Measurements from ENCODE around the gene ZBTB18. TPM values are rescaled to one million over a fixed set of nuclear protein-coding genes. Genes with fewer than 3 reads are reported as not detected.
"Not testable (repeated sequence)": the region's sequence is repeated elsewhere in the genome, so short reads cannot be mapped to it uniquely, and the experiment has no call there.

ZBTB18 gene
- total RNA-seq (2014; rRNA removed; shearing (Covaris generic); ENCODE audit: low replicate concordance) = 4.4 and 6.8 TPM in 2 replicates

DNA sequence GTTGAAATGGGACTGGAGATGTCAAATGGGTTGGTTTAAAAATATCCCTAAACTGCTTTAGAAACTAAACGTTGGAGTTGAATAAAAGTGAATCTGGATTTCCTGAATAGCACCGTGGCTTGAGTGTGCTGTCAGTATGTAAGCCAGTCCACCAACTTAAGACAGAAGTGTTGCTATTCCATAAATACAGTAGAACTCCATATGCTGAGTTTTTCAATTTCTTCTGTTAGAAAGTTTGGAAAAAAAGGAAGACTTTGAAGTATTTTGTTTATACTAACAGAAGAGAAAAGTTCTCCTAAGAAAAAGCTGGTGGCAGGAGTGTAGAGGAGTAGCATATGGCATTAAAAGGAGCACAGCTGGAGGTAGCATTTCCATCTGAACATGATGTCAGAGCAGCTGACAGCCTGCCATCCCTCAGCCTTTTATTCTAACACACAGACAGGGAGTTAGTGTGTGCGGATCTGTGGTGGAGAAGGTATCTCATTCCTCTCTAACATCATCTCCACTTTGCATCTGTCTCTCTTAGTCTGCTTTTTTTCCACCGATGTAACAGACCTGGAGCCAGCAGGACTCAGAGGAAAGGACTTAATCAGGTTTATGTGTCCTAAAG lies at the start of gene ZBTB18:
Gene ZBTB18 (plus strand): TSS at position 449 of the 610 bp plus-strand sequence. CDS start 149 bp downstream, at position 598.
- Histone ChIP-seq H3K36me3 (no peaks in the 10 kb centered on the region), H3K27me3 (peaks cover 27% of the 10 kb centered on the region), H3K4me3 (no peak within 1 kb of the TSS; the same call in 1 of the 2 replicates), H3K9me3 (no peaks in the 10 kb centered on the region)
- DNase-seq = peak; percentile 23

DNA sequence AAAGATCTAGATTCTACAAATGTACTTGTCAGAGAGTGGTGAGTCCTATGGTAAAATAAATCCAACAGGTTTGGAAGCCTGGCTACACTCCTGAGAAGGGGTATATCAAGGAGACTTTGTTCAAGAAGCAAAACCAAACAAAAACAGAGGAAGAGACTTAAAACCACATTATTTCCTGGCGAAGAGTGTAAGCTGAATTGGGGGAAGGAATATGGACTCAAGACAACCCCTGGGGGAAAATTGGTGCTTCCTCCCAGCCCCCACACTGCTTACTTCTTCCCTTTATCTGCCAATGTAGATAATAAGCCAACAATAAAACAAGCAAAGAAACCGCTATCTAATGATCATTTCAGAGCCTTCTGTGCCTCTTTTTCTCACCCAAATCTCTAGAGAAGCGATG lies 48.4 kb upstream of the ZBTB18 start:
- DNase-seq = no peak
- Histone ChIP-seq H3K36me3 (no peaks in the 10 kb centered on the region), H3K4me3 (no peak overlapping the region), H3K9me3 (no peaks in the 10 kb centered on the region), H3K27me3 (peaks cover 14% of the 10 kb centered on the region; the same call in 1 of the 2 replicates)

DNA sequence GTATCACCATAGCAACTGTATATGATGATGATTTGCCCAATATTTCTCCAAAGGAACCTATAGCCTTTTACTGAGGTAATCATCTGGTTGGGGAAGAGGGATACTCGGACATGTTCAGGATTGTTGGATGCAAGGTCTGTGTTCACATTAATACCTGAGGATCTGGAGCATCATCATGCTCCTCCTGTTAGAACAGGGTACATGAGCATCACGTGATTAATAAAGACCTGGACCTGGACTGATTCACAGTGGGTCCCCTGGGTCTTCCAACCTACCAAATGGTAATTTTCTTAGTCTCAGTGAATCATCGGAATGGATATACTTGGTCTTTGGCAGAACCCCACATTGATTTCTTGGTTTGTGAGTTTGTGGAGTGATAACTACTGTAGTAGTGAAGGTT lies 45.6 kb upstream of the ZBTB18 start:
- Histone ChIP-seq H3K9me3 (no peaks in the 10 kb centered on the region), H3K27me3 (peaks cover 21% of the 10 kb centered on the region), H3K4me3 (no peak overlapping the region), H3K36me3 (no peaks in the 10 kb centered on the region)
- no peak for DNase-seq

DNA sequence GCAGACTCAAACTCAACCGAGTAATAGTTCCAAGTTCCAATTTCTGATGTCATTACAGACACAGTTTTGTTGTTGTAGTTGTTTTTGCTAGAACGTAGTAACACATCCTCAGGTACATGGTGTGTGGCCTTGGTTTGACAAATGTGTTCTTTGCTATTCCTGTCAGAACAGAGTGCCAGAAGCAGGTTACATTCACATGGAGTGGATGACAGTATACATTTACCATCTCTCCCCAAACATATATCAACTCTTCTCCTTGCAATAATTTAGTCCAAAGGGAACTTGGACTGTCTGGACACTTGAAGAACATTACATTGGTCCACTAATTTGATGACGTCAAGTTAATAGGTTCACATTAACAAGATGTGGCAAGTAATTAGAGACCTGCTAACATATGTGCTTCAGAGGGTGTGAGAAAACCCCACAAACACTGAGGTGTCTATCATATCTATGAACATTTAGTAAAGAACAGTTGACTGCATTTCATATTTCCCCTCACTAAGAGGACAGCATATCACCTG lies 44.6 kb upstream of the ZBTB18 start:
- Histone ChIP-seq H3K4me3 (no peak overlapping the region), H3K27me3 (peaks cover 26% of the 10 kb centered on the region), H3K9me3 (no peaks in the 10 kb centered on the region), H3K36me3 (no peaks in the 10 kb centered on the region)
- no peak for DNase-seq

DNA sequence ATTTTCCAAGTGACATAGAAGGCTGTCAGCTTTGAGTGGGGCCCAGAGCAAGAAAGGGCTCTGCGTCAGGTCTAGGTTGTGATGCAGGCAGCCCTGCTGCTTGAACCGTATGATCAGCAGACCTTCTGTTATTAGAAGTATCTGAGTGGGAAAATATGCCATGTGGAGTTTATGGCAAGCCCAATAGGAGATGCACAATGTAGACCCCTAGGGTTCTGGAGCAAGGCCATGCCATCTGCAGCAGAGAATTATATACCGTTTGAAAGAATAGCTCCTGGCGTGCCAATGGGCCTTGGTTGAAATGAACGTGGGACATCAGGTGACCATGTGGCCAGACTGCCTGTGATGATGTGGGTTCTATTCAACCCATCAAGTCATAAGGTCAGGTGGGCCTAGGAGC lies 44.1 kb upstream of the ZBTB18 start:
- DNase-seq = no peak
- Histone ChIP-seq H3K9me3 (no peaks in the 10 kb centered on the region), H3K4me3 (no peak overlapping the region), H3K36me3 (no peaks in the 10 kb centered on the region), H3K27me3 (peaks cover 27% of the 10 kb centered on the region)

DNA sequence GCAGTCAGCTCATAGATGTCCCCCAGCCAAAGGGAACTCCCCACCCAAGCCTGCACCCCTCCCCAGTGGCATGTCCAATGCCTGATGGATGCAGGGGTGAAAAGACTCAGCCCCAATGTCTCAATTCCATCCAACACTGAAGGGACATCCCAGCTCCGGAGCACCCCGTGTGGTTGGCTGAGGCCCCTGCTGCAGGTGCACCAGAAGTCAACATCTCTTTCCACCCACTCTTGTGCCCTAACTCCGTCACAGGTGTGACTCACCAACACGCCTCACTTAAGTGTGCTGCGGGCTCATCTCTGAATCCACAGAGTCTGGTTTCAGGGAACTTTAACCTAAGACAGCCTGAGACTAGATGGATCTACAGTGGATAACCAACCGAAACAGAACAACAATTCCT lies 40.9 kb upstream of the ZBTB18 start:
- Histone ChIP-seq H3K9me3 (no peaks in the 10 kb centered on the region), H3K27me3 (peaks cover 29% of the 10 kb centered on the region), H3K36me3 (no peaks in the 10 kb centered on the region), H3K4me3 (no peak overlapping the region)
- no peak for DNase-seq

DNA sequence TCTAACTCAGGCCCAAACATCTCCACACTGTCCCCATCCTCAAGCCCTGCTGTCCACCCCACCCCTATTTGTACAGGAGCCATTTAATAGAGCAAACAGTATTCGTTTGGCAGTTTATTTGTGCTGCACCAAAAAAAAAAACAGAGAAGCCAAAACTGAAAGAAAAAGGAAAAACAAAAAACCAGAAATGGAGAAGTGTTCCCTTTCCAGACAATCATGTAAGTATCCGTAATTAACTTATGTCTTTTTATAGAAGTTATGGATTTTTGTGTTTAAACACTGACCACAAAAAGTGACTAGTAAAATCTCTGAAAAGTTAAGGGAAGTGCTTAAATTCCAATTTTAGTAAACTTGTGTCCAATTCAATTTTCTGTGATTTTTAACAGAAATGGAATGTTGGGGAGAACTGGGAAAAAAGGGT lies 40.4 kb upstream of the ZBTB18 start:
- Histone ChIP-seq H3K4me3 (no peak overlapping the region), H3K36me3 (no peaks in the 10 kb centered on the region), H3K27me3 (peaks cover 33% of the 10 kb centered on the region), H3K9me3 (no peaks in the 10 kb centered on the region)
- no peak for DNase-seq

DNA sequence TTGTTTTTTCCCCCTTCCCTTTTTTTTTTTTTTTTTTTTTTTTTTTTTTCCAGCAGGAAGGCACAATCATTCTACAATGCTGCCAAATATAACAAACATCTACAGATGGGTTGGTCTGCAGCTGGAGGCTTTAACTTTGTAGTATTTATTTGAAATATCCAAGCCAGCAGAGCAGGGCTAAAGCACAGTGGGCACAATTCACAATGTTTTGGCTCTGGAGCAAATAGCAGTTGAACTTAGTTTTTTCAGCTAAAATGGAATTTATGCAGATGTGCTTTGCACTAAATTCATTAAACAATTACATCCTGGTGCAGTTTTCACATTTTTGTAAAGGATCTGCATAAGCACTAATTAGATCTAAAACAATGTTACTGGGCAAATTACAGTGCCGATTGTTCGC lies 39.8 kb upstream of the ZBTB18 start:
- Histone ChIP-seq H3K36me3 (no peaks in the 10 kb centered on the region), H3K4me3 (no peak overlapping the region), H3K27me3 (peaks cover 36% of the 10 kb centered on the region), H3K9me3 (no peaks in the 10 kb centered on the region)
- DNase-seq = peak; percentile 24

DNA sequence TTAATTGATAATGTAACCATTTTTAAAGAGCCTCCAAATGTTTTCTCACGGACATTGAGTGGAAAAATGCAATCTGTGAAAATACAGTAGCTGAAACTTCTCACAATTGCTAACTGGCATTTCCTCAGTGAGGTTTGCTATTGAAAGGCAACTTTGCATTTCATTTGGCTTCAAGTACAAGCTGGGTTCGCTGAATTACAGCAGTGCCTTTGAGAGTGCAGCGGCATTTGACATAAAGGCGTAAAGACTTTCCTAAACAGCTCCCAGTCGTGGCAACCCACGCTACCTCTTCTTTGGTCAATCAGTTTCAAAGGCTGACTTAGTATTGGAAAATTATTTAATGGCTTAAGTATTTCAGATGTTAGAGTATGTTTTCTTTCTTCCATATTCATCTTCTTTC lies 39.3 kb upstream of the ZBTB18 start:
- DNase-seq = no peak
- Histone ChIP-seq H3K27me3 (peaks cover 36% of the 10 kb centered on the region), H3K4me3 (no peak overlapping the region), H3K36me3 (no peaks in the 10 kb centered on the region), H3K9me3 (0 out of 2 replicates have a peak, but pooled peaks cover 2% of the 10 kb centered on the region)

DNA sequence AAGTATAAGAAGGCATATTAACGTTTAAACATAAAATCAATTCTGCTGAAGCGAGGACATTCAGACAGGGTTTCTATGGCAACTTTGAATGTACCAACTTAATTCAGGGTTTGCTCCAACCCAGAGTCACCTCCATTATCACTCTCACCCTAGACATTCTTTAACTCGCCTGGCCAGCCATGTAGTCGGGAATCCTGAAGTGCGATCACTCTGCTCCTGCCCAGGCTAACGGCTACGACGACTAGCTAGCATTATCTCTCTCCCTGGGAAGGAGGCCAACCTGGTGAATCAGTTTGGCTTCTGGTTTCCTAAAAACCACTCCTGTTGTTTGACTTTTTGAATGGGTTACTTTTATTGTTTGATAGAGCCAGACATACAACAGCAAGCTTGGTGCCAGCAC lies 38.9 kb upstream of the ZBTB18 start:
- H3K4me3 ChIP-seq = peak overlapping the region; percentile 22
- DNase-seq = peak; percentile 92
- peaks cover 36% of the 10 kb centered on the region for H3K27me3 ChIP-seq
- H3K36me3 ChIP-seq = no peaks in the 10 kb centered on the region
- 0 out of 2 replicates have a peak, but pooled peaks cover 2% of the 10 kb centered on the region for H3K9me3 ChIP-seq

DNA sequence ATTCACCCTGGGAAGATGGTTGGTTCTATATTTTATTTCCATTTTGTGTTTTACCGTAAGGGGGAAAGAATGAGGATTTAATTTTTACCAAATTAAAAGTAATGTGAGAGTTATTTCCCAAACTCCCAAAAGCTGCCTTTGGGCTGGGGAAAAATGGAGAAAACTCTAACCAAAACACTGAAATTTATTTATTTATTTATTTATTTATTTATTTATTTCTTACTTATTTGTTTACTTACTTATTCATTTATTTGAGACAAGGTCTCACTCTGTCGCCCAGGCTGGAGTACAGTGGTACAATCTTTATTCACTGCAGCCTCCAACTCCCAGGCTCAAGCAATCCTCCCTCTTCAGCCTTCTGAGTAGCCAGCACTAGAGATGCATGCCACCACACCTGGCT lies 38.0 kb upstream of the ZBTB18 start:
- Histone ChIP-seq H3K36me3 (no peaks in the 10 kb centered on the region), H3K9me3 (0 out of 2 replicates have a peak, but pooled peaks cover 2% of the 10 kb centered on the region), H3K27me3 (peaks cover 36% of the 10 kb centered on the region), H3K4me3 (no peak overlapping the region; the same call in 1 of the 2 replicates)
- no peak for DNase-seq

DNA sequence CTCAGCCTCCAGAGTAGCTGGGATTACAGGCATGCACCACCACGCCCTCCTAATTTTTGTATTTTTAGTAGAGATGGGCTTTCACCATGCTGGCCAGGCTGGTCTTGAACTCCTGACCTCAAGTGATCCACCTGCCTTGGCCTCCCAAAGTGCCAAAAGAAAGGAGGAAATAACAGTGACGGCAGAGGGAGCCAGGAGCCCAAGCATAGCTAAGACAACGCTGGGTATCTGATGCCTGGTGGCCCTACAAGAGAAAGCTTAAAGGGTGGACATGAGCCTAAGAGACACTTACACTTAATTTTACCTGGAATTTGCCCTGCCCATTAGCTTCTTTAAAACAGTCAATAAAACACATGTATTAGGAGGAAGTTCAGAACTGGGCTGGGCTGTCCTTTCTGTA lies 36.2 kb upstream of the ZBTB18 start:
- not testable (repeated sequence) for H3K9me3 ChIP-seq, H3K36me3 ChIP-seq, DNase-seq, H3K4me3 ChIP-seq
- peaks cover 32% of the 10 kb centered on the region; the same call in 1 of the 2 replicates for H3K27me3 ChIP-seq

DNA sequence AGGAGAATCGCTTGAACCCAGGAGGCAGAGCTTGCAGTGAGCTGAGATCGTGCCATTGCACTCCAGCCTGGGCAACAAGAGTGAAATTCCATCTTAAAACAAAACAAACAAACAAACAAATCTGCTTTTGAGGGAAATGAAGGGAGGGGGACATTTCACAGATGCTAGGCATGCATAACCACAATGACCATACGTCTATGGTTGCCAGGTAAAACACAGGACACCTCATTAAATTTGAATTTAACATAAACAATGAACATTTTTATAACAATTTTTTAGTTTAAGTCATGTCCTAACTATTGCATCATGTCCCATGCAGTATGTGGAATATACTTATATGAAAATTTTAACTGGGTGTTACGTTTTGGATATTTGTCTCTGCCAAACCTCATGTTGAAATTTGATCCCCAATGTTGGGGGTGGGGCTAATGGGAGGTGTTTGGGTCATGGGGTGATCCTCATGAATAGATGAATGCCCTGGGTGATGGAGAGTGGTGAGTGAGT lies 31.0 kb upstream of the ZBTB18 start:
- H3K27me3 ChIP-seq = peaks cover 11% of the 10 kb centered on the region
- no peak overlapping the region for H3K4me3 ChIP-seq
- H3K9me3 ChIP-seq = peaks cover 5% of the 10 kb centered on the region; the same call in 1 of the 2 replicates
- H3K36me3 ChIP-seq = no peaks in the 10 kb centered on the region
- no peak for DNase-seq

DNA sequence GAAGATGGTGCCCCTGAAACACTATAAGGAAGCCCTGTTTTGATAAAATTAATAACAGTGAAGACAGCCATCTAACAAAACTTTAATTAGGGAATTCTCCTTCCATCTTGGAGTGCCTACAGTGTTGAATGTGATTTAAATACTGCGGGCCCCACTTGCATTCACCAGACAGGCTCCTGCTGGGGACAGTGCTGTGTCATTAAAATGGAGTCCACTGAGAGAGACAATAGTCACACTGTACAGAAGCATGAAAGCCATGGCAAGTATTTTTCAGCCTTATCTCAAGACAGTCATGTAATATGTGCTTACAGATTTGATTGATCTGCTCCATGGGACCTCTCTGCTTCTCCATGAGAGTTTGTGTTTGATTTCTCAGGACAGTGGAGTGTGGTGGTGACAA lies 29.7 kb upstream of the ZBTB18 start:
- Histone ChIP-seq H3K36me3 (no peaks in the 10 kb centered on the region), H3K4me3 (no peak overlapping the region), H3K27me3 (peaks cover 14% of the 10 kb centered on the region), H3K9me3 (peaks cover 5% of the 10 kb centered on the region; the same call in 1 of the 2 replicates)
- no peak for DNase-seq

DNA sequence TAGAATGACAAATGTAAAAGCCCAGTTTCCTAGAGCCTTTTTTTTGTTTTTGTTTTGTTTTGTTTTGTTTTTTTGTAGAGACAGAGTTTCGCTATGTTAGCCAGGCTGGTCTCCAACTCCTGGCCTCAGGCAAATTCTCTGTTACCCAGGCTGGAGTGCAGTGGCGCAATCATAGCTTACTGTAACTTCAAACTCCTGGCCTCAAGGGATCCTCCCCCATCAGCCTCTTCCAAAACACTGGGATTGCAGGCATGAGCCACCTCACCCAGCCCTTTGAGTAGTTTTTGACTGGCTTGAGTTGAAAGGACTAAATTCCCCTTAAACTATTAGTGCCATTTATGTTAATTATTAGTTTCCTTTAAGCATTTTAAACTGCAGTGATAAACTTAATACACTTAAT lies 28.8 kb upstream of the ZBTB18 start:
- peak; percentile 39 for DNase-seq
- Histone ChIP-seq H3K27me3 (peaks cover 21% of the 10 kb centered on the region), H3K9me3 (peaks cover 2% of the 10 kb centered on the region; the same call in 1 of the 2 replicates), H3K36me3 (no peaks in the 10 kb centered on the region), H3K4me3 (no peak overlapping the region)

DNA sequence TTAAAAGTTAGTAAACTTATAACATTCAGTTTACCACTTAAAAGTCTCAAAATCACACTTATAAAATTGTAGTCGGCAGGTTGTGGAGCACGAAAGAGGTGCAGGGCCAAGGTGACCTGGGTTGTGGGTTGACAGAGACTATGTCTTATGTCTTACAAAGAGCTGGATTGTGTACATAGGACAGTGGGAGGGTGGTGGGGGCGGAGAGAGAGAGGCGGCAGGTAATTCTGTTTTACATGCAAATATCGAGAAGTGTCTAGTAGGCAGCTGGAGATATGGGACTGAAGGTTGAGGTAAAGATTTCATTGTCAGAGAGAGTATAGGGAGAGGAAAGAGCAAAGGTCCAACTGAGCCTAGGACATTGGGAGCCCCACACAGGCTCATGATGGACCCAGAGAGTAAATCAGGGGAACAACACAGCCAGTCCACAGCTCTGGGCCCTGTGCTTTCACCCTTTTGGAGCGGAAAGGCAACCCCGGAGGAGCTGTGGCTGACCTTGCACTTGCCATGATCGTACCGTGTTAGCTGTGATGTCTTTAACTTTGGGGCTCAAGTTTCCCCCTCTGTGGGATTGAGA lies 28.1 kb upstream of the ZBTB18 start:
- no peak overlapping the region for H3K4me3 ChIP-seq
- H3K9me3 ChIP-seq = peaks cover 2% of the 10 kb centered on the region; the same call in 1 of the 2 replicates
- DNase-seq = no peak
- H3K36me3 ChIP-seq = no peaks in the 10 kb centered on the region
- H3K27me3 ChIP-seq = peaks cover 26% of the 10 kb centered on the region

DNA sequence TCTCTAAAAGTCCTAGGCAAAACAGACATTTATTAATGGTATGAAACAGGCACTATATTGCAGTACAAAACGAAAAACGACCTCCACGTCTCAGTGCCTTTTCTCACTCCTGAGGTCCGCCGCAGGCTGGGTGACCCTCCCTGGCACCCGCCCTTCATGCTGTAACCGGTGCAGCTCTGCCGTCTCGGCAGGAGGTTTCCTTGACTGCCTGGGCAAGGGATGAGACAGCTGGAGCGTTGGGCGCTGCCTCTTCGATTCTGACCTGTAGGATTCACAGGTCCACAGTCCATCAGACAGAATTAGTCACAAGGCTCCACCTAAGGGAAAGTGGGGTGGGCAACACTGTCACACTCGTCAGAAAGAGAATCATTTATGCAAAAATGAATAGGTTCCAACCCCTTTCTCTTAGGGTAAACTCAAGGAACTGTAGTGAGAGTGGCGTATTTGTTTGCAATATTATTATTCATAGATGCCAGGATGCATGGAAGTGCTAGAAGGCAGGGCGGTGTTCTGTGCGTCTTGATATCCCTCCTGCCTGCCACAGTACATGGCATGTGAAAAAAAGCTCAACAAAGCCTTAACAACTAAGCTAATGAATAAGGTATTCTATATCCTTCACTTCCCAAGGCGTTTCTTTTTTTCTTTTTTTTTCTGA lies 23.5 kb upstream of the ZBTB18 start:
- Histone ChIP-seq H3K27me3 (peaks cover 40% of the 10 kb centered on the region), H3K4me3 (no peak overlapping the region), H3K36me3 (no peaks in the 10 kb centered on the region), H3K9me3 (no peaks in the 10 kb centered on the region)
- DNase-seq = no peak

All from MG63 (cell line).